Measurements from ENCODE around the gene FGD2. TPM values are rescaled to one million over a fixed set of nuclear protein-coding genes. Genes with fewer than 3 reads are reported as not detected.

Gene FGD2
- total RNA-seq, 1 donor from 2014 or later, result not detected

DNA sequence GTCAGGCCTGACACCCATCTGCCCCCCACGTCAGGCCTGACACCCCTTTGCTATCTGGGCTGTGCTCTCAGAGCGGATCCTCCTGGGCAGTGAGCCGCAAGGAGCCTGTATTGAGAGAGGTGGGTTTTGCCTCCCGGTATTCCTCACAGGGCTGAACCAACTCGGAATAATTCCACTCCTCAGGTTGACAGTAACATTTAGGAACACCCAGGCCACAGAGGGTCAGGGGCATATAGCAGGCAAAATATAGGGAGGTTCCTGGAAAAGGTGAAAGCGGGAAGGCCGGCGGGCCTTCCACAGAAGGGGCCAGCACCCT lies 6.8 kb upstream of the FGD2 start:
- Mint-ChIP-seq H3K27me3 (ENCODE audit: low read depth) (peaks cover 4% of the 10 kb centered on the region), H3K9me3 (ENCODE audit: low read depth) (no peaks in the 10 kb centered on the region), H3K4me1 (ENCODE audit: low read depth) (peaks cover 6% of the 10 kb centered on the region), H3K36me3 (ENCODE audit: low read depth) (no peaks in the 10 kb centered on the region), H3K27ac (ENCODE audit: unreplicated experiment) (no peak overlapping the region), H3K4me3 (ENCODE audit: unreplicated experiment) (no peak overlapping the region)
- no peak for DNase-seq (ENCODE audit: low spot score)
- no peak for TF ChIP-seq CTCF (IDR thresholded peaks at IDR 0.05)

- Mint-ChIP-seq H3K9me3 (ENCODE audit: low read depth) (no peaks in the 10 kb centered on the region), H3K4me3 (ENCODE audit: unreplicated experiment) (no peak overlapping the region), H3K27ac (ENCODE audit: unreplicated experiment) (no peak overlapping the region), H3K27me3 (ENCODE audit: low read depth) (peaks cover 4% of the 10 kb centered on the region), H3K36me3 (ENCODE audit: low read depth) (no peaks in the 10 kb centered on the region), H3K4me1 (ENCODE audit: low read depth) (peaks cover 6% of the 10 kb centered on the region)
- DNase-seq (ENCODE audit: low spot score), result no peak
- TF ChIP-seq CTCF (IDR thresholded peaks at IDR 0.05), result no peak
Measured at GRCh38 chr6:36999061-36999750, 6.2 kb upstream of the FGD2 start.

- no peak for TF ChIP-seq CTCF (IDR thresholded peaks at IDR 0.05)
- Mint-ChIP-seq H3K4me3 (ENCODE audit: unreplicated experiment) (no peak overlapping the region), H3K36me3 (ENCODE audit: low read depth) (no peaks in the 10 kb centered on the region), H3K27ac (ENCODE audit: unreplicated experiment) (no peak overlapping the region), H3K27me3 (ENCODE audit: low read depth) (peaks cover 4% of the 10 kb centered on the region), H3K9me3 (ENCODE audit: low read depth) (no peaks in the 10 kb centered on the region), H3K4me1 (ENCODE audit: low read depth) (peaks cover 6% of the 10 kb centered on the region)
- no peak for DNase-seq (ENCODE audit: low spot score)
Measured at GRCh38 chr6:36999751-37000125, 5.7 kb upstream of the FGD2 start.

DNA sequence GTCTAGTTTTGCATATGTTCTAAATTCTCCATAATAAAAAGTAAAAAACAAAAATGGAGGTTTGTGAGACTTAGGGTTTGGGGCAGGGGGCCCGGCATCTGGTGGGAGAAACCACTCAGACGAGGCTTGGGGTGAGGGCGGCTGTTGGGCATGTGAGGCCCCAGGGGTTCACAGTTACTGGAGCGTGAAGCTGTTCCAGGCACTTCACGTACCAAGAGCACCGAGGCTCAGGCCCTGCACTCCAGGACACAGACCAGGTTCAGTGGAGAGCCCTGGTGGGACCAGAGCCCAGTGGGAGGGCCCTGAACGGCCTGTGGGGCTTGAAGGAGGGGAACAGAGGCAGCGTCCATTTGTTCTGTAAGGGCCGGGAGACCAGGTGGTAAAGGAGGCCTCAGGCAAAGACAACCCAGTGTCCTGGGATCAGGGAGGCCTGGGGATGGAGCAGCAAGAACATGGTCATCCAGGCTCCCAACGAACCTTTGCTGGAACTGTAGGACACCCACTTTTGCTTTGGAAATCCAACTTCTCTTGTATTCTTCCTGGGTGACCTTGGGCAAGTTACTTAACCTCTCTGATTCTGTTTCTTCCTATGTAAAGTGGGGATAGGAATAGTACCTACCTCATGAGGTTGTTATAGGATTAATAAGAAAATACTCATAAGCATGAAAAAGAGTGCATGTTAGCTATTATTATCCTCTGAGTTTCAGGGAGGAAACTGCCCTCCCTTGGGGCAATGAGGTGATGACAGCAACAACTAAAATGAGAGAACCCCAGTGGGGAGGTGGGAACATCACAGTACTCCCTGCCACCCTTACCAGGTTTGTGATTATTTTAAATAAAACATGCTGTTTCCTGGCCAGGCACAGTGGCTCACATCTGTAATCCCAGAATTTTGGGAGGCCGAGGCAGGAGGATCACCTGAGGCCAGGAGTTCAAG lies 1.1 kb upstream of the FGD2 start:
- no peak overlapping the region for H3K4me3 Mint-ChIP-seq (ENCODE audit: unreplicated experiment)
- no peaks in the 10 kb centered on the region for H3K36me3 Mint-ChIP-seq (ENCODE audit: low read depth)
- no peak for DNase-seq (ENCODE audit: low spot score)
- no peaks in the 10 kb centered on the region for H3K9me3 Mint-ChIP-seq (ENCODE audit: low read depth)
- TF ChIP-seq CTCF (IDR thresholded peaks at IDR 0.05), result no peak
- no peaks in the 10 kb centered on the region for H3K4me1 Mint-ChIP-seq (ENCODE audit: low read depth)
- H3K27me3 Mint-ChIP-seq (ENCODE audit: low read depth), result peaks cover 4% of the 10 kb centered on the region
- H3K27ac Mint-ChIP-seq (ENCODE audit: unreplicated experiment), result no peak overlapping the region

- no peak for TF ChIP-seq CTCF (IDR thresholded peaks at IDR 0.05)
- H3K4me3 Mint-ChIP-seq (ENCODE audit: unreplicated experiment), result no peak overlapping the region
- H3K27ac Mint-ChIP-seq (ENCODE audit: unreplicated experiment), result no peak overlapping the region
- no peaks in the 10 kb centered on the region for H3K9me3 Mint-ChIP-seq (ENCODE audit: low read depth)
- no peaks in the 10 kb centered on the region for H3K4me1 Mint-ChIP-seq (ENCODE audit: low read depth)
- DNase-seq (ENCODE audit: low spot score), result no peak
- no peaks in the 10 kb centered on the region for H3K36me3 Mint-ChIP-seq (ENCODE audit: low read depth)
- peaks cover 4% of the 10 kb centered on the region for H3K27me3 Mint-ChIP-seq (ENCODE audit: low read depth)
Measured at GRCh38 chr6:37005827-37006567, 542 bp downstream of the FGD2 start.

Measured in chondrocyte (in vitro differentiated cells).